NCI-H1092 (cell line): ENCODE data around the gene FUOM.
"Not testable (repeated sequence)": the region's sequence is repeated elsewhere in the genome, so short reads cannot be mapped to it uniquely, and the experiment has no call there.

Source experiments
- DNase-seq: peaks from one replicate; lab custom pipeline; 2025; lab: John Stamatoyannopoulos, UW

The FUOM gene

DNA sequence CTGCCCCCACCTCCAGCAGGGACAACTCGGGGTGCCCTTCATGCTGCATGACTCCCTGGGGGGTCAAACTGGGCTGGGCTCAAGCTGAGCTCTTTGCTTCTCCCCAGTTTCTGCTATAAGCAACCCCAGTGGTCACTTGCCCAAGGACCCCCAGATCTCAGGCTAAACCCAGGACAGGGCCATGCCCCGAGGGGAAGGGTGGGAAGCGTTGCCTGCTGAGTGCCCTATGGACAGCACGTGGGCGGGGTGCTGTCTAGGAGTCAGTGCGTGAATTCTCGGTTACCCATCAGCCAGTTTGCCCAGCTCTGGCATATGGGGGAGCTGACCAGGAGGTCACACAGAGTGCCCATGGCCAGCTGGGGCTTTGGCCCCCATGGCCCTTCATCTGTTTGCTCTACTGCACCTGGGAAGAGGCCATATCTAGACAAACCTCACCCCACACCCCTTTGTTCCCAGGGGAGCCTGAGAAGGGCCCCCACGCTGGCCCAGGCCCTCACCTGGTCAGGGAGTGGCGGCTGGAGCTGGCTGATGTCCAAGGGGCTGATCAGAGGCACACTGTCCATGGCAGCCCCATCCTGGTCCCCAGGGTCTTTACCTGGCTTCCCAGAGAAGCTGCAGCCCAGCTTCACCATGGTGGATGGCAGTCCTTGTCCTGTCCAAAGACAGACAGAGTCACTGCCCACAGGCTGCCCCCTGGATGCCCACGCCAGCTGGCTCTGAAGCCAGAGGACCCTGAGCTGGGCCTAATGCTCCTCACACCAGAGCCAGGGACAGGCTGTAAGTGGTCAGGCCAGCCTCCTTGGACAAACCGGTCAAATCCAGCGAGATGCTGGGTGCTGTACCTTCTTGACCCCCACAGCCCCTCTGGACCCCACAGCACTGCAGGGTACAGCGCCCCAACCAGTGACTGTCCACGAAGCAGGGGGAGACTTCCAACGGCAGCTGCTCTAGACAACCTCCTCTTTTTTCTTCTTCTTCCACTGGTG is 29.2 kb downstream of the FUOM start:
- DNase-seq = no peak

DNA sequence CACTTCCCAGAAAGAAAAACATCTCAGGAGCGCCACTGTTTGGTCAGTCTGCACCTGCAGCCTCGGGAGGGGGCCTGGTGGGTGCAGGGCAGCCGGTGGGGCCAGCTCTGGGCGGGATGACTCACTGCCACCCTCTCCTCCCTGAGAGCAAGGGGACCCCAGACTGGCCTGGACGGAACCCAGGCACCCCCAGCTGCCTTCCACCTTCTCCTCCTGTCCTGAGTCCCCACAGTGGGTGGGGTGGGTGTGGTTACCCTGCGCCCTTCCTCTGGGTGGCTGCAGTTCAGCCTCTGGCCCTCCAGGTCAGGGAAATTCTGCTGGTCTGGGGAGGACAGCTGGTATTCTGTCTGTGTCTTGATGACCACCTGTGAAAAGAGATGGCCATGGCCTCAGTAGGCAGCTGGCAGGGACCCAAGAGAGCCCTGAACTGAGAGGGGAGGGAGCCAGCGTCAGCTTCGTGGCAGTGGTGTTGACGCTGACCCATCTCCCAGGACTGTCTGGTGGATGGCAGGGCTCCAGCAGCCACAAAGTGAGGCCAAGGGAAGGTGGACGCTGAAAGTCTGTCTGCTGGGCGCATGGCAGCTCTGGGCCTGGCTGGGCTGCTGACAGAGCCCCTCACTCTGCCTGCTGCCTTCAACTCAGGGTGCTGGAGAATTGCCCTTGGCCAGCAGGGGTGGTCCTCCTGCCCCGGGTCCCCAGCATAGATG is 30.0 kb downstream of the FUOM start:
- no peak for DNase-seq

DNA sequence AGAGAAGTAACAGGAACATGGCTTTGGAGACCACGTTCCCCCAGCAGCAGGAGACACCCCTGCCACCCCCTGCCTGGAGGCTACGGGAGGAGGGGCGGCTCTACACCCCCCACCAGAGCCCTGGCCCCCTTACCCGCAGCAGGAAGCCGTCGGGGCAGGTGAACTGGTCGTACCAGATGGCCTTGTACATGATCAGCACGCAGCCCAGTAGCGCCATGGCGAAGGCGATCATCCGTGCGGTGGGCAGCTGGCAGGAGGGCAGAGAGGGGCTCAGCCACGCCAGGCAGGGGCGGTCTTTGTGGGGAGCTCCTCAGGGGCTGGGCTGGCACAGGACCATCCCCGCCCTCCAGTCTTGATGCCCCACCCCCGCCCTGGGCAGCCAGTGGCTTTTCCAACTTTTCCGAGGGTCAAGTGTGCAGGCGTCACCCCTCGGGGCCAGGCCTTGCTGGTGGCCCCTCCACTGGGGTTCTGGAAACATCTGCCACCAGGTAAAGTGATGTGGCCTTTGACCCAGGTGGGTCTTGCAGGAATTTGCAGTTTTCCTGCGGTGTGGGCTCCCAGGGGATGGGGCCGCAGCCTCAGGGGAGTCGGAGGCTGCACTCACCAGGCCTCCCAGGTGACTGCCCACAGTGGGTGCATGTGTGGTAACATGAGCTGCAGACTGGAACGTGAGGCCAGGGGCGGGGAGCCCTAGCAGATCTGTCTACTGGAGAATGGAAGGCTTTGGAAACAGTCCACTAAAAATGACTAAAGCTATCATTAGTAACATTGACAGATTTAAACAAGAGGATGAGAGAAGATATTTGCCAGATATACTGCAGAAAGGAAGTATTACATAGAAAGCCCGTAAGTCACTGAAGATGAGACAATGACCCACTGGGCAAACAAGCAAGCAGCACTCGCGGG is 30.8 kb downstream of the FUOM start:
- DNase-seq = no peak

DNA sequence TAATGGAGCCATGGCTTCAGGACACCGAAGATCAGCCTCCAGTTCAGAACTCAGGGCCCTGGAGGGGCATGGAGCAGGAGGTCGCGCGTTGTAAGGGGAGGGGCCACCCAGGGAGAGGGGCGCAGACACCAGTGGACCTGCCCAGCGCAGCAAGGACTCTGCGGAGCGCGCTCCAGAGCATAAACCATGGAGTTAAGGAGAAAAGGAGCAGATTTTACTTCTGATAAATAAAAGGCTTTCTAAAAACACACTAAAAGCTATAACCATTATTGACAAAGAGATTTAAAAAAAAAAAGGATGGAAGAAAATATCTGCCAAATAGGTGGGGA is 31.6 kb downstream of the FUOM start:
- DNase-seq = no peak

DNA sequence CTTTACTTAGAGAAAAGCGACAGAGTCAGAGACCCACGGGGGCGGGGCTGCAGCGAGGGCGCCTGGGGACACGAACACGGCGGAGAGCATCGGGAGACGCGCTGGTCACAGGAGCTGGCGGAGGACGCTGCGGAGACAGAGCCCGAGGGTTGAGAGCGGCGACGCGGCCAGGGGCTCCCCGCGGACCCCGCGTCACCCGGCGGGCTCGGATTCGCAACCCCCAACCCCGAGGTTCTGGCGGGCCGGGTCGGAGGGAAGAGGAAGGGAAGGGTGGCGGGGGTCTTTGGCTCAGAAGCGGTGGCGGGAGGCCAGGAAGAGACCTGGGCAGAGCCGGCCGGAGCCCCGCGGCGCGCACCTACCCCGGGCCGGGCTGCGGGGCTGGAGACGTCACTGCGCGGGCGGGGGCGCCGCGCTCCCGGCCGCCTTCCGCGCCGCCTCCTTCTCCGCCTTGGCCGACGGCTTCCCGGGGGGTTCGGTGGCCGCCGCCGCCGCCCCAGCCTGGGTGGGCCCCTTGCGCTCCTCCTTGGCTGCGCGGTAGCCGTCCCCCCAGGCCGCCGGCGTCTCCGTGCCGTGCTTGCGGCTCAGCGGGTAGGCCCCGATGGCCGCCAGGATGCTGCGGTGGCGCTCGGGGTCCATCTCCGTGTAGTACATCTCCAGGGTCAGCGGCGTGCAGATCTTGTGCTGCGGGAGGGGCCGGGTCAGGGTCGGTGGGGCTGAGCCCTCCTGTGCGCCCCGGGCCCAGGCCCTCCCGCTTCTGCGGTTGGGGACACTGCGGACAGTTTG is 32.2 kb downstream of the FUOM start:
- DNase-seq = no peak

DNA sequence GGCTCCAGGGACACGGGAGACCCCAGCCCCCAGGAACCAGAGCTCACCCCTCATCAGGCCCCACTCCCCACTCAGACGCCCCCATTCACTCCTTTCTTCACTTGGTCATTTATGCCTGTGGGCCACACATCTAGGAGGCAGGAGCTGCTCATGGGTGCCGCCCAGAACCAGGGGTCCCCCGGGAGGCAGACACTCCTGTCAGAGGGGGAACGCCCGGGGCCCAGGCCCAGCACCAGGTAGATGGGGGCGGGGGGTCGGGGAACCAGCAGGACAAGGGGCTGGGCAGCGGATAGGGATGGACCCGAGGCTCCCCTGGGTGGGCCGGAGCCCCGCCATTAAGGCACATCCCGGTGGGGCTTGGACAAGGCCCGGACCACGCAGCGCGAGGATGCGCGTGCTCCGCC is 33.0 kb downstream of the FUOM start:
- no peak for DNase-seq

DNA sequence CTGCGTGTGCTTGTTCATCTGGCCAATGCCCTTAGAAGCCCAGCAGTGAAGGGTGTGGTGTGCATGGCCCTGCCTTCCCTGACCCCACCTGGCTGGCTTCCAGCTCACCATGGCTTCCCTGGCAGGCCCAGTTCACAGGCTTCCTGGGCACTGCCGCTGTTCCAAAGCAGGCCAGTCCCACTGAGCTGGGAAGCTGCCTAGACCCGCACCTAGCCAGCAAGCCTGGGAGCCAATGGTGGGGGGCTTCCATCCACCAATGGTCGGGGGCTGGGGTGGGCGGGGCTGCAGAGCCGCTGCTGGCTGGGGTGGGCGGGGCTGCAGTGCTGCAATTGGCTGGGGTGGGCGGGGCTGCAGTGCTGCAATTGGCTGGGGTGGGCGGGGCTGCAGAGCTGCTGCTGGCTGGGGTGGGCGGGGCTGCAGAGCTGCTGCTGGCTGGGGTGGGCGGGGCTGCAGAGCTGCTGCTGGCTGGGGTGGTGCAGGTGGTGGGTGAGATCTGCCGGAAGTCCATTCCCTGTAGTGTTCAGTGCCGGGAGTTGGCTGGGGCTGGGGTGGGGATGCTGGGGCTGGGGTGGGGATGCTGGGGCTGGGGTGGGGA is 33.5 kb downstream of the FUOM start:
- peak; percentile 52 for DNase-seq

DNA sequence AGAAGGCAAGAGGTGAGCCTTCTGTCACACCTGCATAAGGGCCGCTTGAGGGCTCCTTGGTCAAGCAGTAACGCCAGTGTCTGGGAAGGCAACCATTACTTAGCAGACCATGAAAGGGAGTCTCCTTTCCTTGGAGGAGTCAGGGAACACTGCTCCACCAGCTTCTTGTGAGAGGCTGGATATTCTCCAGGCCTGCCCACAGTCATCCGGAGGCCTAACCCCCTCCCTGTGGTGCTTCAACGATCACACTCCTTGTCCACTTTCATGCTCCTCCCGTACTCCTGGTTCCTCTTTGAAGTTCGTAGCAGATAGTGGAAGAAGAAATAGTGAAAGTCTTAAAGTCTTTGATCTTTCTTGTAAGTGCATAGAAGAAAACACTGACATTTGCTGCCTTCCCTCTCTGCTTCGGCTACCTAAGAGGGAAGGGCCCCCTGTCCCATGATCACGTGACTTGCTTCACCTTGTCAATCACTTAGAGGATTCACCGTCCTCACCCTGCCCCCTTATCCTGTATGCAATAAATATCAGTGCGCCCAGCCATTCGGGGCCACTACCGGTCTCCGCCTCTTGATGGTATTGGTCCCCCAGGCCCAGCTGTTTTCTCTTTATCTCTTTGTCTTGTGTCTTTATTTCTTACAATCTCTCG is 35.6 kb downstream of the FUOM start:
- DNase-seq = not testable (repeated sequence)

DNA sequence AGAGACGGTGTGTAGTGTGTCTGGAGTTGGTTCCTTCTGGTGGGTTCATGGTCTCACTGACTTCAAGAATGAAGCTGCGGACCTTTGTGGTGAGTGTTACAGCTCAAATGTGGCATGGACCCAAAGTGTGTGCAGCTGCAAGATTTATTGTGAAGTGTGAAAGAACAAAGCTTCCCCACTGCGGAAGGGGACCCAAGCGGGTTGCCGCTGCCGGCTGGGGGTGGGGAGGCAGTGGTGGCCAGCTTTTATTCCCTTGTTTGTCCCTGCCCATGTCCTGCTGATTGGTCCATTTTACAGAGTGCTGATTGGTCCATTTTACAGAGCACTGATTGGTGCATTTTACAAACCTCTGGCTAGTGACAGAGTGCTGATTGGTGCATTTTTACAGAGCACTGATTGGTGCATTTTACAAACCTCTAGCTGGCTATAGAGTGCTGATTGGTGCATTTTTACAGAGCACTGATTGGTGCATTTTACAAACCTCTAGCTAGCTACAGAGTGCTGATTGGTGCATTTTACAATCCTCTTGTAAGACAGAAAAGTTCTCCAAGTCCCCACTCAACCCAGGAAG is 36.9 kb downstream of the FUOM start:
- DNase-seq = not testable (repeated sequence)

DNA sequence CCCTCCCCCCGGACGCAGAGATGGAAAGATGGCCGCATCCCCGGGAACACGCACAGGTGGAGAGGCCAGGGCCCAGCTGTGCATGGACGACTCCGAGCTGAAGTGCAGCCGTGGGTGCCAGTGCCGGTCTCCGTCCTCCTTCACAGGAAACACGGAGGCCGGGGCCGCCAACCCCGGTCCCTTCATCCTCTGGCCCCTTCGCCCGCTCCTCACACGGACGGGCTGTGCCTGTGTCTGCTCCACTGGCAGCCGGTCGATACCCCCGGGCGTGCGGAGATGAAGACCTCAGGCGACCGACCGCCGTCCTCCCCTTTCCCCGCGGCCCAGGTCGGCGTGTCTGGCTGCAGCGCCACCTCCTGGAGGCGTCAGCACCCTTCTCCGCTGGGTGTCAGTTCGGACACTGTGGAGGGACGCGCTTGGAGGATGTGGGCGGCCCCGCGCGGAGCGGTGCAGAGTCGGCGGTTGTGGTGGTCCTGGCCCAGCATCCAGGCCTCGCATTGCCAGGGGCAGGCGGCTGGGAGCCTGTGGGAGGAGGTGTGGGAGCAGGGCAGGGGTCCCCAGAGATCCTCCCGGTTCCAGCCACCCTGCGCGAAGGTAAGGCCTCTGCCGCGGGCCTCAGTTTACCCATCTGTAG is 39.2 kb downstream of the FUOM start:
- DNase-seq = peak; percentile 60

DNA sequence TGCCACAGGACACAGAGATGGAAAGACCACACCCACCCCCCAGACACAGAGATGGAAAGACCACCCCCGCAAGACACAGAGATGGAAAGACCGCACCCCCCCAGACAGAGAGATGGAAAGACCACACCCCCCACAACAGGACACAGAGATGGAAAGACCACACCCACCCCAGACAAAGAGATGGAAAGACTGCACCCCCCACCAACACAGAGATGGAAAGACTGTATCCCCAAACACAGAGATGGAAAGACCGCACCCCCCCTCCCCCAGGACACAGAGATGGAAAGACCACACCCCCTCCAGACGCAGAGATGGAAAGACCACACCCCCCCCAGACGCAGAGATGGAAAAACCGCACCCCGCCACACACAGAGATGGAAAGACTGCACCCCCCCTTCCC is 41.1 kb downstream of the FUOM start:
- no peak for DNase-seq

DNA sequence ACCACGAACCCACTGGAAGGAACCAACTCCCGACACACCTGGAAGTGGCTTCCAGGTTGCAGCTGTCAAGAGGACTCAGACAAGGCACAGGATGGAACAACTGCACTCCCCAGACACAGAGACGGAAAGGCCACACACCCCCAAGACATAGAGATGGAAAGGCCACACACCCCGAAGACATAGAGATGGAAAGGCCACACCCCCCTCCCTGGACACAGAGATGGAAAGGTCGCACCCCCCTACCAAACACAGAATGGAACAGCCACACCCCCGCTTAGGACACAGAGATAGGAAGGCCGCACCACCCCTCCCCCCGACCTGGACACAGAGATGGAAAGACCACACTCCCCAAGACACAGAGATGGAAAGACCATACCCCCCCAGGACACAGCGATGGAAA is 41.6 kb downstream of the FUOM start:
- DNase-seq = no peak

DNA sequence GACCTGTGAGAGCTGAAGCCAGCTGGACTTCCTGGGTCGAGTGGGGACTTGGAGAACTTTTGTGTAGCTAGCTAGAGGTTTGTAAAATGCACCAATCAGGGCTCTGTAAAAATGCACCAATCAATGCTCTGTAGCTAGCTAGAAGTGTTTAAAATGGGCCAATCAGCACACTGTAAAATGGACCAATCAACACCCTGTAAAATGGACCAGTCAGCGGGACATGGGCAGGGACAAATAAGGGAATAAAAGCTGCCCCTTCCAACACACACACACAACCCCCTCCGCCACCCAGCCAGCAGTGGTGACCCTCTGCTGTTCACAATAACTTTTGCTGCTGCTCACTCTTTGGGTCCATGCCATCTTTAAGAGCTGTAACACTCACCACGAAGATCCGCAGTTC is 42.0 kb downstream of the FUOM start:
- DNase-seq = no peak

DNA sequence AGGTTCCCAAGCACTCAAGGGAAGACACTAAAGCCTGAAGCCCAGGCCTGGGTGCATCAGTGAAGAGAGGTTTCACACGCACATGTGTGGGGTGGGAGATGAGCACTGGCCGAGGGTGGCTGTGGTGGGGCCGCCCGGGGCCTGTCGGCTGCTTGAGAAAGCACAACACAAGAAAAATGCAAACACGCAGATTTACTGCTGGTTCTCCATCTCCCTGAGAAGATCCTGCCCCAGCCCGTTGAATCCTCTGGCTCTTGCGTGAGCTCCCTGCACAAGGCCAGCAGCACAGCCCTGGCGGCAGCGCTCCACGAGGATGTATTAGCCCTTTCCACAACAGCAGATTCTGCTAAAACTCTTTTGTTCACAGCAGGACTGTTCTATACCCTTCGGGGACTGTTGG is 42.9 kb downstream of the FUOM start:
- DNase-seq = no peak

DNA sequence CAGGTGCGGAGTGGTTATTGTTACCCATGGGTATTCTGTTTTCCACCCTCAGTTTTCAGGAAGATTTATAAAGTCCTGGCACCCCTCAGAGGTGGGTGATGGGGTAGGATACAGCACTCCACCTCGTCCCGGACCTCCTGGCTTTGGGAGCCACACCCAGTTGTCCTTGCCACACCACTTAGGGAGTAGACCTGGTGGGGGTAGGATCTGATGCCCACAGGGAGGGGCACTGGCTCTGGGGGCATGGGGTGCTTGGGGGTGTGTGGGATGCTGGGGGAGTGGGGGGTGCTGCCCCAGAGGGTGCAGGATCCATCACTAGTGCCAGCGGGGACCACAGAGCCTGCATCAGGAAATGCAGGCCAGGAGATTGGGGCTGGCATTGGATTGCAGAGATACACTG is 44.6 kb downstream of the FUOM start:
- no peak for DNase-seq

DNA sequence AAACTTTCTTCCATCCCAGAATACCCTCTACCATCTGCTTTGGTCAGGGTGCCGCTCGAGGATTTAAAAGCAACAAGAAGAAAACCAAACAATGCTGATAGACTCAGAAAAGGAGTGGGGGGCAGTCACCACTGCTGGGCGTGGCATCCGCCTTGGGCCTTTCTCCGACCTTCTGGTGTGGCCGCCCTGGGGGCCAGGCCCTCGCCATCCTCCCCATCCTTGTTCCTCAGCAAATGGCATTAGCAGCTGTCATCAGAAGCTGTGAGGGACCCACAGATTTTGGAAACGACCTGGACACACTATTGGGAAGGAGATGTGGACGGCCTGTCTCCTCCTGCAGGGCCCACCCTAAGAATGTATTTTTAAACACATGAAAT is 45.1 kb downstream of the FUOM start:
- no peak for DNase-seq

DNA sequence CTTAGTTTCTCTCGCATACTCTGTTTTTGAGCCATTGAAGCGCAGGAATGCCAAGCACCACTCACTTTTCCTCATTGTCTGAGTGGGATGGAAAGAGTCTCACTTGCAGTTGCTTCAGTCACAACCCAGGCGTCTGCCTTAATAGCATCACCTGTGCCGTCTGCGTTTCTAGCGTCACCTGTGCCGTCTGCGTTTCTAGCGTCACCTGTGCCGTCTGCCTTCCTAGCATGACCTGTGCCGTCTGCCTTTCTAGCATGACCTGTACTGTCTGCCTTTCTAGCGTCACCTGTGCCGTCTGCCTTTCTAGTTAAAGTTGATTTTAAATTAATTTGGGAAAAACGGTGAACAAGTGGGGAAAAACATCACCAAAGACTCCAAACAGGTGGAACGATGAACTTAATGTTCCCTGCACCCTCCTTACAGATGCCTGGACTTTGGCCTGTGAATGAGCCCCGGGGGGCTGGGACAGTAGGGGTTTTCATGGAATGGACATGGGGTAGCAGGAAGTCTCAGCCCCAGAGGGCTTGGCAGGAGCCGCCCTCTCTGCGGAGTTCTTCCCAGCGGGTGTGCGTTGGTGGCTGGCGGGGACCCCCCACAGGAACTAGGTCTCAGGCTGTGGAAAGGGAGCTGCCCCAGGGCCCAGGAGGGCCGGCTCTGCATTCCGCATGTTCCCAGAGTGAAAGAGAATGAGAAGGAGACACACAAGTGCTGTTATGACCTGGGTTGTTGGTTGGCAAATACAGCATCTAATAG is 45.6 kb downstream of the FUOM start:
- no peak for DNase-seq

DNA sequence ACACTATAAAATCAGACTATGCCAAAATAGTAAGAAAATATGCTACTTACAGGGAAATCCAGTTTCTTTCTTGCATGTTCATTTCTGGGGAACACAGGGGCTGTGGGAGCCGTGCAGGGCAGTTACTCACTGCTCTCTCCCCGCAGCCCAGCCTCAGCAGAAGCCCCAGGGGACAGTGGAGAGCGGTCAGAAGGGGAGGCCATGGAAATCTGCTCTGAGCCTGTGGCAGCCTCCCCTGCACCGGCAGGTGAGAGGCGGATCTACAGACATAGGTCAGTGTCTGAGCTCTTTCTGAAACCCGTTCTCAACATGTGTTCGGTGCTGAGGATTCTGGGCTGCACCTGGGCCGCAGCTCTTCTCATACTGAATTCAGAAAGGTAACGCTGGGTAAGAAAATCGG is 46.2 kb downstream of the FUOM start:
- DNase-seq = no peak

DNA sequence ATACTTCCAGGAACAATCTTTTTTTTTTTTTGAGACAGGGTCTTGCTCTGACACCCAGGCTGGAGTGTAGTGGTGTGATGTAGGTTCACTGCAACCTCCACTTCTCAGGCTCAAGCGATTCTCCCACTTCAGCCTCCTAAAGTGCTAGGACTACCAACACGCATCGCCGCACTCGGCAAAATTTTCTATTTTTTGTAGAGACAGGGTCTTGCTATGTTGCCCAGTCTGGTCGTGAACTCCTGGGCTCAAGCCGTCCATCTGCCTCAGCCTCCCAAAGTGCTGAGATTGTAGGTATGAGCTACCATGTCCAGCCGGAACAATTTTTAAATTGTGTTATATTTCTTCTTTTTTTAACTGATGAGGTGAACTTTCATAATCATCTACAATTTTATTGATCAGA is 47.0 kb downstream of the FUOM start:
- DNase-seq = no peak
